ENCODE measurements around the gene CCDC92B. TPM values are rescaled to one million over a fixed set of nuclear protein-coding genes. Genes with fewer than 3 reads are reported as not detected.
A peak's percentile ranks its signal among the peaks of the same experiment; 100 is the strongest.

CCDC92B gene
- polyA plus RNA-seq, 6 donors from 2014 or later: not detected

DNA sequence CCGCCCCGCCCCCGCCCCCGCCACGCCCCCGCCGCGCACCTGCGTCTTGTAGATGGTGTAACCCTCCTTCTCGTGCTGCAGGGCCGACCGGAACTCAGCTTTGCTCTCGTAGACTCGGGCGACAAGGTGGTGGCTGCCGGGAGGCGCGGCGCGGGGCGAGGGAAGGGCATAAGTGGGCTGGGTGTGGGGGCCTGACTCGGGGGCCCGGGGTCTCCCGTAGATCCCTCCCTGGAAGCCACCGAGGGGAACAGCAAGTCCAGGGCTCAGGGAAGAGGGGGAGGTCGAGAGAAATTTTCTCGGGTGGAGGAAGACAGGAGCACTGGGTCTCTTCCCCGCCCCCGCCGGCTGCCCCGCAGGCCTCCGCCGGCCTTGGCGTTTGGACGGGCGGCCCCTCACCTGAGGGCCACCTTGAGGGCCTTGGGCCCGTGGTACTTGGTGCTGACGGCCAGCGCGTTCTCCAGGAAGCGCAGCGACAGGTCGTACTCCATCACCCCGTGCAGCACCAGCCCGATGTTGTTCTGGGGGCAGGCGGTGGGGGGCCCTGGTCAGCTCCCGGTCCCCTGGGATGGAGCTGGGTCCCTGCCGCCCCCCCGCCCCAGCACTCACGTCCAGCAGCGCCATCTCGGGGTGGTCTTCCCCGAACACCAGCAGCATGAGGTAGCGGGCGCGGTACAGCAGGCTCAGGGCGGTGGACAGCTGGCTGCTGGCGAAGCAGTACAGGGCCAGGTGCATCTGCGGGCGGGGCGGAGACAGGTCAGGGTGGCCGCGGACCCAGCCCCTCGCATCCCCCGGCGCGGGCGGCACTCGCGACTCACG, 57.3 kb downstream of the CCDC92B start:
- Mint-ChIP-seq H3K4me1 (peaks cover 0 to 5% (median 3%) of the 10 kb centered on the region in 3 donors), H3K27me3 (no peaks in the 10 kb centered on the region), H3K4me3 (no peak overlapping the region), H3K36me3 (no peaks in the 10 kb centered on the region), H3K9me3 (no peaks in the 10 kb centered on the region), H3K27ac (no peak overlapping the region)
- no peak for ATAC-seq (ENCODE audit: low read depth in 2 of 2)
- no peak for DNase-seq

DNA sequence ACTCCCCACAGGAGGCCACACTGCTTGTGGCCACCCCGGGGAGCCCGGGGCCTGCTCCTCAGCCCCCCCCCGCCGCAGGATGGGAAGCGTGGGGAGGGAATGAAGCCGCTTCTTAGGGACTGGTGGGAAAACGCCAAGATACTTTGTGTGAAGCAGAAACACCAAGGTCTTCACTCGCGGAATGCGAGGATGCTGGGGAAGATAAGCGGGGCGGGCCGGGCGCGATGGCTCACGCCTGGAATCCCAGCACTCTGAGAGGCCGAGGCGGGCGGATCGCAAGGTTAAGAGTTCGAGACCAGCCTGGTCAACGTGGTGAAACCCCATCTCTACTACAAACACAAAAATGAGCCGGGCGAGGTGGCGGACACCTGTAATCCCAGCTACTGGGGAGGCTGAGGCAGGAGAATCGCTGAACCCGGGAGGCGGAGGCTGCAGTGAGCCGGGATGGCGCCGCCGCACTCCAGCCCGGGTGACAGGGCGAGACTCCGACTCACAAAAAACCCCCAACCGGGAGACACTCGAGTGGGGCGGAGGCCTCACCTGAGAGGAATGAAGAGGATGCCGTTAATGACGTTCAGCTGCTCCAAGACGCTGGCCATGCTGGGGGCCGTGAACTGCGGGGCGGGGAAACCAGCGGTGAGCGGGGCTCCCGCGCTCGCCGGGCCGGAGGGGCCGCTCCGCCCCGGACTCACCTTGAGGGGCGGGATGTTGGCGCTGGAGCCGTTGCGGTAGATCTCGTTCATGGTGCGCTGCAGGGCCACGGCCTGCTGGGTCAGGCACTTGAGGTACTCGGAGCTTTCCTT, 58.2 kb downstream of the CCDC92B start:
- Mint-ChIP-seq H3K36me3 (no peaks in the 10 kb centered on the region), H3K27ac (peak overlapping the region in 1 of 6 donors; percentile 36), H3K4me1 (peaks cover 0 to 5% (median 0%) of the 10 kb centered on the region in 3 donors), H3K9me3 (no peaks in the 10 kb centered on the region), H3K4me3 (no peak overlapping the region), H3K27me3 (no peaks in the 10 kb centered on the region)
- ATAC-seq (ENCODE audit: low read depth in 2 of 2) (no peak), DNase-seq (no peak)

DNA sequence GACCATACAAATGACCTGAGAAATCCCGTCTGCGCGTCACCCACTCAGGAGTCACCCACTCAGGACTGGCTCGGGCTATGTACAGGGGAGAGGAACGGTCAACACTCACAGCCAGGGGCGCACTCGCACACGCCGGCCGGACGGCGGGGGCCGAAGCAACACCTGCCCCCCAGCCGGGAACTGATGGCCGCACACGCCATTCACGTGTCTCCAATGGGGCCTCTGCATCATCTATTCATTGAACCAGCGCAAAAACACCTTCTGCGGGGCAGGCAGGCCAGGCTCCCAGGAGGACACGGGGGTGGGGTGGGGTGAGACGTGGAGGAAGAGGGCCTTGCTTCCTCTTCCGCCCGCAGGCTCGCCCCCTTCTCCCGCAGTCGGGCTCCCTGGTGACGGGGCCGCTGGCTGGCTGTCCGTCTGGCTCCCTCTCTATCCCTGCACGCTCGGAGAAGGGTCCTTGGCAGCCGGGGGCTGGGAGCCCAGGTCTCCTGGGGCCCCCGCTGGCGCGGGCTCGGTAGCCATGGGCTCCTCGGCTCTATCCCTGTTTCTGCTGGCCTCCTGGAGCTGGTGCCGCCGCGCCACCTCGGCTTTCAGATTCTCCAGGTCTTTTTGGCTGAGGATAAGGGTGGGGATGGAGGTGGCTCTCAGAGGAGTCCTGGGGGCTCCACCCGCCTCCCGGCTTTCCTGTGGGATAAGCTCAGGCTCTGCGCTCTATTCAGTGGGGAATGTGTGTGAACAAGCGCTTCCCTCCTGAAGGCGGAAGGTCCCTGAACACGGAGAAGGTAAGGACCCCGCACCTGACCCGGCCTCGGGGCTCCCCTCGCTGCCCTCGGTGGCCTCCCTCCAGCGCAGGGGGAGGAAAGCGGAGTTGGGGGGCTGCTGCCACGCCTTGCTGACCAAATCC, 59.0 kb downstream of the CCDC92B start:
- no peak for ATAC-seq (ENCODE audit: low read depth in 2 of 2)
- H3K27ac Mint-ChIP-seq: peak overlapping the region in 1 of 6 donors; percentile 47
- DNase-seq: no peak

DNA sequence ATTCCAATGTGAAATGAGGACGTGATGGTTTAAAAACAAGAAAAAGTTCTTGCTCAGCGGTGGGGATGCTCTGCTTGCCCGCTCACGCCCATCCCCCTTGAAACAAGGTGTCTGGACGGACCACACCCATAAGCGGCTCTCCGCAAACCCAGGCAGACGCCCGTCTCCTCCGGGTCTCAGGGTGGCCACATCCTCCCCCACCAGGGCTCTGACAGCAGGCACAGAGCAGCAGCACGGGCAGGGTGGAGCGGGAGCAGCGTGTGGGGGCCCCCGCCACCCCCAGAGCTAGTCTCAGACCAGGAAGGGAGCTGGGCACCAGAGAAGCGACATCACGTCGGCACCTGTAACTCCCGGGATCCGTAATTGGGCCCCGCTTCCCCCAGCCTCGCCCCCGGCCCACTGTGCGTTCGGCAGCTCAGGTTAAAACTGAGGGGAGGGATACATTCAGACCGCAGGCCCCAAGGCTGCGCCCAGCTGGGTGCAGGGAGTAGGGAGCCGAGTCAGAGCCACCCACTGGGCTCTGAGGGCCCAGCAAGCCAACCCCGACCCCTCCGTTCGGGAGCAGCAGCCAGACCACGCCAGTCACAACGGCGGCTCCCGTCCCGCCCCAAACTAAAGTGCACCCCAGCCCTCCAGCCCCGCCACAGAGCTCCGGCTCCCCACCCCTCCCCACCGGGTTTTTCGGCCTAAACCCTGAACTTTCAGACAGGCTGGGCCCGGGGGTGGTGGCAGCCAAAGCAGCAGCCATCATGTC, 59.9 kb downstream of the CCDC92B start:
- DNase-seq (no peak), ATAC-seq (ENCODE audit: low read depth in 2 of 2) (no peak)
- peaks cover 0 to 5% (median 0%) of the 10 kb centered on the region in 3 donors for H3K4me1 Mint-ChIP-seq
- H3K36me3 Mint-ChIP-seq: no peaks in the 10 kb centered on the region
- H3K27ac Mint-ChIP-seq: peak overlapping the region in 3 of 6 donors; percentile 28 to 85 (median 73)
- H3K9me3 Mint-ChIP-seq: no peaks in the 10 kb centered on the region
- H3K27me3 Mint-ChIP-seq: no peaks in the 10 kb centered on the region
- H3K4me3 Mint-ChIP-seq: no peak overlapping the region

More for the DNA sequence above, 59.0 kb downstream of the CCDC92B start:
- Mint-ChIP-seq H3K4me3 (no peak overlapping the region), H3K36me3 (no peaks in the 10 kb centered on the region), H3K9me3 (no peaks in the 10 kb centered on the region), H3K4me1 (peaks cover 0 to 5% (median 0%) of the 10 kb centered on the region in 3 donors), H3K27me3 (no peaks in the 10 kb centered on the region)

DNA sequence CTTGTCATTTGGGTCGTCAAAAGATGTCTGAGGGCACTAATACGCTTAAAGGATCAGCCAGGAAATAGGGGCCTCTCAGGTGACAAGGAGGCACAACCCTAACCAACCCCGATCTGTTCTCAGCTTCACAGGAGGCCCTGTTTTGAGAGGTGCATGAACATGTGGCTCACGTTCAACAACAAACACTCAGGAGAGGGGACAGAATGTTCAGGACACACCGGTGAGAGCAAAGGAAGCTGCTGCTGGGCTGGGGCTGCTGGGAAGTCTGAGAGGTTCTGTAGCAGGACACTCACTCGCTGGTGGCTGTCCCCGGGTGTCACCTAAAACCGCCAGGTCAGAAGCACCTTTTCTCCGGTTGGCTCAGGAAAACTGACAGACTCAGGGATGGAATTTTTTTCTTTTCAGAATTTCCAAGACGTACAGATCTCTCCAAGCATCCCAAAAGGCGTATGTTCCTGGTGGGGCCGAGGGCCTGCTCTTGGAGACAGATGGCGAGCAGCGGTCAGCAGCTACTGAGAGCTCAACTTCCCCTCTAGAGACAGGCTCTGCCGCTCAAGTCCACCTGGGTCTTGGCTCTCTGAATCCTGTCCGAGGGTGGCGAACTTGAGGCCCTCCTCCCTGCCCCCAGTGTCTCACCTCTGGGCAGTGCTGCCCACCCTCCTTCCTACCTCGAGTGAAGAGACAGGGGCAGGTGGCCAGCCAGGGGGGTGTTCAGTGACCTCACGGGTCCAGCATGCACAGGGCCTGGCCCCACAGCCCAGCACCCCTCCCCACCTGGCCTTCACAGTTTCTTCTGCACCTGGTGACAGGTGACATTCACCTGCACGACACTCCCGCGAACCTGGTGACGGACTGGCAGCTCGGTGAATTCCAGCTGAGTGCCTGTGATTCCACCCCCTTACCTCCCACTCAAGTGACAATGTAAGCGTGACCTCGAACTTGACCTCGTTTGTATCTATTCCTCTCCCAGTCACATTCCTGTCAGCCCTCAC, 60.8 kb downstream of the CCDC92B start:
- Mint-ChIP-seq H3K4me3 (no peak overlapping the region), H3K27me3 (no peaks in the 10 kb centered on the region), H3K9me3 (no peaks in the 10 kb centered on the region), H3K4me1 (peaks cover 0 to 5% (median 0%) of the 10 kb centered on the region in 3 donors), H3K36me3 (no peaks in the 10 kb centered on the region), H3K27ac (peak overlapping the region in 5 of 6 donors; percentile 28 to 85 (median 49))
- no peak for DNase-seq
- no peak for ATAC-seq (ENCODE audit: low read depth in 2 of 2)

DNA sequence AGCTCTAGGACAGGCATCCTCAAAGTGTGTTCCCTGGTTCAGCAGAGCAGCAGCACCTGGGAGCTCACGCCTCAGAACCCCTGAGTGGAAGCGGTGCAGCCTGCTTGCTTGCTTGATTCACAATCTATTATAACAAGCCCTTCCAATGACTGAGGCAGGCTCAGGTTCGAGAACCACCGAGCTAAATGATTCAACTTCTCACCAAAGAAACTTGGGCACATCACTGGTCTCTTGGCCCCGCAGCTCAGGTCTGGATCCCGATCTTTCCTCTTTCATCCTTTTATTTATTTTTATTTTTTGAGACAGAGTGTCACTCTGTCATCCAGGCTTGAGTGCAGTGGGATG, 62.4 kb downstream of the CCDC92B start:
- ATAC-seq (ENCODE audit: low read depth in 2 of 2) (no peak), DNase-seq (no peak)
- no peak overlapping the region for H3K4me3 Mint-ChIP-seq
- H3K27ac Mint-ChIP-seq: peak overlapping the region in 2 of 6 donors; percentile 57 to 88
- H3K27me3 Mint-ChIP-seq: no peaks in the 10 kb centered on the region
- H3K36me3 Mint-ChIP-seq: no peaks in the 10 kb centered on the region
- H3K4me1 Mint-ChIP-seq: peaks cover 0 to 5% (median 0%) of the 10 kb centered on the region in 3 donors
- no peaks in the 10 kb centered on the region for H3K9me3 Mint-ChIP-seq

DNA sequence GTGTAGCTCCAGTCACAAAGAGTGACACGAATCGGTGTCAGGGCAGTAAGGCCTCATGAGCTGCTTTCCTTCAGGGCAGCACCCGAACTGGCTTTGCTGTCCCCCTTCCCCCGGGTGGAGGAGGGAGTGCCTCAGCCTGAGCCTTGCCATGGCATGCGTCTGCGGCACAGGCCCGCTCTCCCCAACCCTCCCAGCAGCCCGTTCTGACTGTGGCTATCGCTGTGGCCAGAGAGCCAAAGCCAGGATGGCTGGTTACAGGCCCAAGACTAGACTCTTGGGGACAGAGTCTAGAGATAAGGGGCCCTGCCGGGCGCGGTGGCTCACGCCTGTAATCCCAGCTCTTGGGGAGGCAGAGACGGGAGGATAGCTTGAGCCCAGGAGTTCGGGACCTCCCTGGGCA, 63.8 kb downstream of the CCDC92B start:
- no peak overlapping the region for H3K4me3 Mint-ChIP-seq
- H3K36me3 Mint-ChIP-seq: peaks cover 0 to under 1% of the 10 kb centered on the region in 2 donors
- H3K9me3 Mint-ChIP-seq: no peaks in the 10 kb centered on the region
- ATAC-seq (ENCODE audit: low read depth in 2 of 2) (no peak), DNase-seq (no peak)
- H3K27me3 Mint-ChIP-seq: no peaks in the 10 kb centered on the region
- H3K4me1 Mint-ChIP-seq: peaks cover 0 to 5% (median 0%) of the 10 kb centered on the region in 3 donors
- peak overlapping the region in 2 of 6 donors; percentile 22 to 27 for H3K27ac Mint-ChIP-seq

DNA sequence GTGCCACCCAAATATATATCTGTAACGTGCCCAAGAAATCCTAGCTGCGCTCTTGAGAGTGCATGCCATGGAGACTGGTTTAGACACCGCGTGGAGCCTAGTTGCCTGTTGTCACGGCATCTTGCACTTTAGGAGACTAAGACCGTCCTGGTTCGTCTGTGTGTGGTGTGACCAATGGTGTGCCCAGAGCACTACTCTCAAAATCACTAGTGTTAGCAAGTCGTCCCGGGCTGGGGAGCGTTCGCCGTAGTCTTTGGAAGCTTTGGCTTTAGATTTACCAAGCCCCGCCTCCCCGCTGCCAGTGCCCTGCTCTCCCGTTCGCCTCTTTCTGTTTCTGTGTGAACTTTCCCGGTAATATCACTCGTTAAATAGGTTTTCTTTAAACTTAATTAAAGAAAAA, 64.9 kb downstream of the CCDC92B start:
- no peaks in the 10 kb centered on the region for H3K27me3 Mint-ChIP-seq
- no peak for ATAC-seq (ENCODE audit: low read depth in 2 of 2)
- H3K36me3 Mint-ChIP-seq: peaks cover under 1 to 8% of the 10 kb centered on the region in 2 donors
- peaks cover 0 to 5% (median 0%) of the 10 kb centered on the region in 3 donors for H3K4me1 Mint-ChIP-seq
- no peak for DNase-seq
- H3K4me3 Mint-ChIP-seq: no peak overlapping the region
- H3K9me3 Mint-ChIP-seq: no peaks in the 10 kb centered on the region
- H3K27ac Mint-ChIP-seq: peak overlapping the region in 1 of 6 donors; percentile 42

DNA sequence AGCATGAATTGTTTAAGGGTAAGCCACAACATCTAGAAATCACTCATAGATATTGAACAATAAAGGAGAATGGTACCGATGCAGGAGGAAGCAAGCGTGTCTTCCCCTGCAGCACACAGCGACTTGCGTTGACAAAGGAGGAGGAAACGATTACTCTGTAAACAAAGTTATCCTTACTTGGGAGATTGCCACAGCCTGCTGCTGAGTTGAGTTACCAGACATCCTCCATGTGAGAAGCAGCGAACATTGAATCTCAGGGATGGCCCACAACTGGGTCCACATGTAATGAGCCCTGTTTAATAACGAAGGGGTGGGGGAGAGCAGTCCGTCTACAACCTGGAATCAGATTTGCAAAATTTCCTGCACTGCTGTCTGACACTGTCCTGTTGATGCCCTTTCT, 65.5 kb downstream of the CCDC92B start:
- H3K36me3 Mint-ChIP-seq: peaks cover 7 to 8% of the 10 kb centered on the region in 2 donors
- H3K4me1 Mint-ChIP-seq: peaks cover 0 to 11% (median 5%) of the 10 kb centered on the region in 3 donors
- no peak overlapping the region for H3K4me3 Mint-ChIP-seq
- ATAC-seq (ENCODE audit: low read depth in 2 of 2) (no peak), DNase-seq (no peak)
- peak overlapping the region in 2 of 6 donors; percentile 42 to 55 for H3K27ac Mint-ChIP-seq
- no peaks in the 10 kb centered on the region for H3K27me3 Mint-ChIP-seq
- H3K9me3 Mint-ChIP-seq: no peaks in the 10 kb centered on the region

DNA sequence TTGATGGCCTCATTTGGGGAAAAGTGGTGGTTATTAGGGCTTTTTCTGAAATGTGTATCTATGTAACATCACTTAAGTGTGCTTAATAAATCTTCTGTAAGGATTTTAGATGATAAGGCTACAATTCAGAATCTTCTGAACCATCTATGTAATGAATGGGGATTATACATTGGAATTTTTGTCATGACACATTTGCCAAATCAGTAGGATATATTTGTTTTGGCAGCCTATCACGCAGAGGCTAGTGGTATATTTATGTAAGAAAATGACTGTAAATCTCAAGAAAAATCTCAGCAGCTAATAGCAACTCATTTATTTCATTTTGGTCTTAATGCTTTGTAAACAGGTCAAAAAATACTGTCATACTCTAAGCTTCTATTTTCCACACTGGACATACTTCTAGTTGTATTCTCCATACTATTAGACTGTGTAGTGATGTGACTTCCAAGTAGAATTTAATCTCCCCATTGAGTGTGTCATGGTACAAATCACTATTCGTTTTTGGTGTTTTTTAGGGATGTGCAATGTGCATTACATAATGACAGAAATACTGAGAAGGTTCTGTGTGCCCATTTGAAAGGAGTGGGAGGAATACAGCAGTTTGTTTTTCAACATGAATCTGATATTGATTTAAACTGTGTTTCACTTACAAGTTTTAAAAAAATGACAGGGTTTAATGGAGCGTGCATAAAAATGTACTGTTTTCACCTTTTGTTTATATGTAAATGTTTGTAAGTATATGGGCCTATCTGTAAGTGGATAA, 67.1 kb downstream of the CCDC92B start:
- H3K27ac Mint-ChIP-seq: no peak overlapping the region
- peaks cover 8 to 9% of the 10 kb centered on the region in 2 donors for H3K36me3 Mint-ChIP-seq
- H3K27me3 Mint-ChIP-seq: no peaks in the 10 kb centered on the region
- DNase-seq: no peak
- H3K4me3 Mint-ChIP-seq: no peak overlapping the region
- H3K4me1 Mint-ChIP-seq: peaks cover 0 to 7% (median 5%) of the 10 kb centered on the region in 3 donors
- H3K9me3 Mint-ChIP-seq: no peaks in the 10 kb centered on the region
- no peak for ATAC-seq (ENCODE audit: low read depth in 2 of 2)

DNA sequence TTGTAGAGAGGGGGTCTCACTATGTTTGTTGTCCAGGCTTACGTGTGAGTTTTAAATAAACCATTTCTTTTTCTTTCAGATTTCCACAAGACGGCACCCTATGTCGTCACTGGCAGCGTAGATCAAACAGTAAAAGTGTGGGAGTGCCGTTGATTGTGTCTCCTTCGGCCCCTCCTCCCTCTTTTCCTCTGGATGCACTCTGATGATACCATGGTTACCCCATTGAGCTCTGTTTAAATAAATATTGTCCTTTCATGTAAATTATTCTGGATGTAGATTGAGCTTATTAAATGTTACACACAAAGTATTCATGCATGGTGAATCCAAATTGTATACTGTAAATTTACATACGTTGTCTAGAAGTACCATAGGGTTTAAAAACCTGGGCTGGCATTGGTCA, 67.8 kb downstream of the CCDC92B start:
- H3K4me1 Mint-ChIP-seq: peaks cover 0 to 7% (median 5%) of the 10 kb centered on the region in 3 donors
- no peak overlapping the region for H3K27ac Mint-ChIP-seq
- H3K36me3 Mint-ChIP-seq: peaks cover 8 to 9% of the 10 kb centered on the region in 2 donors
- DNase-seq (no peak), ATAC-seq (ENCODE audit: low read depth in 2 of 2) (no peak)
- H3K27me3 Mint-ChIP-seq: no peaks in the 10 kb centered on the region
- H3K9me3 Mint-ChIP-seq: no peaks in the 10 kb centered on the region
- no peak overlapping the region for H3K4me3 Mint-ChIP-seq

All from naive B cell (primary cell).